NCI-H524 (cell line): Measurements from ENCODE around the gene TBC1D22B.

Source experiments
- DNase-seq, 2 experiments: peaks; one replicate each; lab custom pipeline; 2025; lab: John Stamatoyannopoulos, UW

The TBC1D22B gene

GRCh38 chr6:37257634-37258404 lies at the start of gene TBC1D22B, which contains the start of gene TMEM217:
Gene TBC1D22B (plus strand): TSS chr6:37257772. CDS start chr6:37257918, 146 bp downstream.
Gene TMEM217 (minus strand): TSS chr6:37258144. CDS start chr6:37219030, 39,114 bp downstream.
- DNase-seq: peak; percentile 85 to 89

GRCh38 chr6:37207903-37208456 lies 49.6 kb upstream of the TBC1D22B start:
- peak; percentile 70 to 82 for DNase-seq

- no peak for DNase-seq
Observed at GRCh38 chr6:37208793-37209192, 48.8 kb upstream of the TBC1D22B start.

GRCh38 chr6:37209461-37210205 lies 47.9 kb upstream of the TBC1D22B start:
- DNase-seq: no peak

- DNase-seq: peak; percentile 47 to 82
Observed at GRCh38 chr6:37210313-37210968, 47.1 kb upstream of the TBC1D22B start.

- DNase-seq: no peak
Observed at GRCh38 chr6:37212268-37212667, 45.3 kb upstream of the TBC1D22B start.

- DNase-seq: no peak
Observed at GRCh38 chr6:37218061-37218460, 39.5 kb upstream of the TBC1D22B start.

- no peak for DNase-seq
Observed at GRCh38 chr6:37218511-37218910, 39.1 kb upstream of the TBC1D22B start.

- no peak for DNase-seq
Observed at GRCh38 chr6:37221585-37222124, 35.9 kb upstream of the TBC1D22B start.

GRCh38 chr6:37222125-37222967 lies 35.2 kb upstream of the TBC1D22B start:
- DNase-seq: peak; percentile 85 to 95

GRCh38 chr6:37222992-37223391 lies 34.6 kb upstream of the TBC1D22B start:
- DNase-seq: no peak

GRCh38 chr6:37225350-37226169 lies 32.0 kb upstream of the TBC1D22B start:
- no peak for DNase-seq

- peak in 1 of 2 experiments; percentile 15 for DNase-seq
Observed at GRCh38 chr6:37230104-37230503, 27.5 kb upstream of the TBC1D22B start.

GRCh38 chr6:37232430-37233017 lies 25.0 kb upstream of the TBC1D22B start:
- no peak for DNase-seq

- no peak for DNase-seq
Observed at GRCh38 chr6:37233541-37233940, 24.0 kb upstream of the TBC1D22B start.

GRCh38 chr6:37236921-37237320 lies 20.7 kb upstream of the TBC1D22B start:
- DNase-seq: no peak

GRCh38 chr6:37237789-37238188 lies 19.8 kb upstream of the TBC1D22B start:
- DNase-seq: no peak

- DNase-seq: no peak
Observed at GRCh38 chr6:37238381-37238780, 19.2 kb upstream of the TBC1D22B start.

GRCh38 chr6:37239526-37239925 lies 18.0 kb upstream of the TBC1D22B start:
- no peak for DNase-seq
